ENCODE data around the gene MACROD1. TPM values are rescaled to one million over a fixed set of nuclear protein-coding genes. Genes with fewer than 3 reads are reported as not detected.
A peak's percentile ranks its signal among the peaks of the same experiment; 100 is the strongest.

MACROD1 gene
- total and polyA plus RNA-seq, 7 donors = 14.2 to 33.9 (median 23.3) TPM

- Histone ChIP-seq H3K27me3 (no peaks in the 10 kb centered on the region), H3K4me3 (no peak overlapping the region), H3K9me3 (no peaks in the 10 kb centered on the region), H3K36me3 (no peaks in the 10 kb centered on the region), H3K4me1 (peaks cover 0 to 55% (median 37%) of the 10 kb centered on the region in 4 donors), H3K27ac (no peak overlapping the region)
- intact Hi-C loops (cut with DNase I) = loop anchor here (5.0 kb wide), 1 partner anchor 41 kb away; the partner anchor contains the start of genes NUDT22 and TRPT1
- 1% methylated on average over 48 of the region's 48 CpGs for WGBS, 2 donors
- TF ChIP-seq POLR2AphosphoS5 (IDR thresholded peaks at IDR 0.05) (no peak), POLR2A (IDR thresholded peaks at IDR 0.05) (no peak), EP300 (IDR thresholded peaks at IDR 0.05) (no peak), CTCF (IDR thresholded peaks at IDR 0.05) (no peak)
- DNase-seq = peak; percentile 75
Measured at GRCh38 chr11:64186492-64187165, 20.7 kb upstream of the MACROD1 start.

- DNase-seq = peak; percentile 100
- no peaks in the 10 kb centered on the region for H3K36me3 ChIP-seq
- H3K4me3 ChIP-seq = peak within 1 kb of the TSS; percentile 58 to 66 (median 59)
- H3K27ac ChIP-seq = peak within 1 kb of the TSS; percentile 92 to 97 (median 94)
- intact Hi-C loops (cut with DNase I) = loop anchor here (5.0 kb wide), 1 partner anchor 41 kb away; the partner anchor contains the start of genes NUDT22 and TRPT1
- no peaks in the 10 kb centered on the region for H3K9me3 ChIP-seq
- peak; percentile 91 to 98 (median 94) for TF ChIP-seq POLR2AphosphoS5 (IDR thresholded peaks at IDR 0.05)
- no peak for TF ChIP-seq EP300 (IDR thresholded peaks at IDR 0.05)
- peak; percentile 46 to 60 for TF ChIP-seq POLR2A (IDR thresholded peaks at IDR 0.05)
- TF ChIP-seq CTCF (IDR thresholded peaks at IDR 0.05) = peak in 2 of 4 experiments; percentile 17 to 27
- 1% methylated on average over 74 of the region's 74 CpGs for WGBS, 2 donors
- H3K4me1 ChIP-seq = peaks cover 0 to 63% (median 42%) of the 10 kb centered on the region in 4 donors
- H3K27me3 ChIP-seq = no peaks in the 10 kb centered on the region
Measured at GRCh38 chr11:64185693-64186491, 20.0 kb upstream of the MACROD1 start, which contains the start of gene STIP1. Gene STIP1, plus strand, starts transcription at chr11:64186171. Its CDS starts 91 bp downstream, at chr11:64186262.

- no peak for TF ChIP-seq EP300 (IDR thresholded peaks at IDR 0.05)
- peak; percentile 96 to 99 for TF ChIP-seq POLR2A (IDR thresholded peaks at IDR 0.05)
- peak; percentile 42 to 56 (median 50) for TF ChIP-seq CTCF (IDR thresholded peaks at IDR 0.05)
- TF ChIP-seq POLR2AphosphoS5 (IDR thresholded peaks at IDR 0.05) = peak; percentile 97 to 99 (median 99)
- Histone ChIP-seq H3K9me3 (no peaks in the 10 kb centered on the region), H3K4me1 (peaks cover 0 to 67% (median 48%) of the 10 kb centered on the region in 4 donors), H3K27ac (peak overlapping the region; percentile 92 to 97 (median 94)), H3K27me3 (no peaks in the 10 kb centered on the region), H3K36me3 (no peaks in the 10 kb centered on the region), H3K4me3 (peak overlapping the region; percentile 58 to 66 (median 59))
- peak; percentile 96 for DNase-seq
- 0% methylated on average over 52 of the region's 52 CpGs for WGBS, 2 donors
- intact Hi-C loops (cut with DNase I) = loop anchor here (5.0 kb wide), 1 partner anchor 42 kb away; the partner anchor contains the start of genes NUDT22 and TRPT1
Measured at GRCh38 chr11:64185175-64185692, 19.3 kb upstream of the MACROD1 start.

- DNase-seq = no peak
- Histone ChIP-seq H3K27ac (peak overlapping the region; percentile 92 to 97 (median 94)), H3K4me1 (peaks cover 0 to 57% (median 41%) of the 10 kb centered on the region in 4 donors), H3K27me3 (no peaks in the 10 kb centered on the region), H3K4me3 (no peak overlapping the region), H3K36me3 (no peaks in the 10 kb centered on the region), H3K9me3 (no peaks in the 10 kb centered on the region)
- WGBS, 2 donors = 90 to 93% methylated on average over 7 of the region's 7 CpGs
- intact Hi-C loops (cut with DNase I) = no loop called here
- TF ChIP-seq POLR2AphosphoS5 (IDR thresholded peaks at IDR 0.05) (no peak), CTCF (IDR thresholded peaks at IDR 0.05) (no peak), EP300 (IDR thresholded peaks at IDR 0.05) (no peak), POLR2A (IDR thresholded peaks at IDR 0.05) (no peak)
Measured at GRCh38 chr11:64183890-64184289, 18.0 kb upstream of the MACROD1 start.
